HepG2 (cell line): Measurements from ENCODE around the gene DHX30. TPM values are rescaled to one million over a fixed set of nuclear protein-coding genes. Genes with fewer than 3 reads are reported as not detected.

ENCODE experiments used
- ATAC-seq: fragments of 200-7000 bp; cut with Tn5 transposase; 3 replicates; pipeline ENCODE4 v1.9.1; 2020; ENCODE audit warnings: mild to moderate bottlenecking, moderate library complexity
- BruUV-seq: library from RNA; stranded (reverse); fragments of 400-500 nt; replicated peaks from 2 replicates; lab custom pipeline; 2021; lab: Mats Ljungman, UMichigan
- CTCF ChIA-PET: fragments of 300-600 bp; formaldehyde crosslinking; extraction: SDS; loops from one replicate; lab custom pipeline; 2021; ENCODE audit warnings: low total read pairs, inconsistent platforms, low intra/inter-chr PET ratio; lab: Yijun Ruan, JAX
- POLR2A ChIA-PET: fragments of 350-600 bp; sonication (Branson Sonifier 250); formaldehyde crosslinking; loops from one replicate; lab custom pipeline; 2020; ENCODE audit warnings: antibody characterized with exemption, inconsistent platforms; lab: Yijun Ruan, JAX
- DNase-seq: peaks from one replicate; pipeline ENCODE4 v3.0.0-alpha.2; 2015; ENCODE audit warnings: low spot score
- FAIRE-seq: peaks from 3 replicates; lab custom pipeline; 2011; peaks lifted over from hg19 to GRCh38; lab: Jason Lieb, UNC
- H2AFZ ChIP-seq: one replicate; pipeline ENCODE4 v1.6.1; 2011; ENCODE audit warnings: low read length, inconsistent platforms
- H3K27ac ChIP-seq: fragments of 300-600 bp; 3 replicates; pipeline ENCODE4 v1.8.0; 2011; ENCODE audit warnings: mixed run types, mild to moderate bottlenecking, mixed read lengths, low read length, inconsistent platforms; ENCODE audit not compliant: insufficient read depth; ENCODE audit errors: extremely low read length
- H3K27me3 ChIP-seq, 2 experiments: fragments of 200-600 bp in 1 of 2; 2 replicates in 1 of 2; 3 replicates in 1 of 2; pipeline versions ENCODE4 v1.6.0 to v1.8.0; 2011; ENCODE audit warnings: low read length in 2 of 2, mild to moderate bottlenecking in 2 of 2, moderate library complexity in 2 of 2, inconsistent platforms in 1 of 2; ENCODE audit not compliant: insufficient read depth in 2 of 2, control insufficient read depth in 1 of 2
- H3K36me3 ChIP-seq, 2 experiments: fragments of 200-600 bp in 1 of 2; replicated peaks in 1 of 2; 2 replicates in 1 of 2; 3 replicates in 1 of 2; pipeline versions ENCODE4 v1.5.1 to v1.8.0; 2011; ENCODE audit warnings: low read length in 2 of 2, inconsistent platforms in 1 of 2; ENCODE audit not compliant: insufficient read depth in 2 of 2, control insufficient read depth in 1 of 2
- H3K4me1 ChIP-seq: 2 replicates; pipeline ENCODE4 v1.5.1; 2012; ENCODE audit warnings: low read length, inconsistent platforms; ENCODE audit not compliant: insufficient read depth
- H3K4me2 ChIP-seq: 2 replicates; pipeline ENCODE4 v1.6.0; 2011; ENCODE audit warnings: low read depth, low read length, inconsistent platforms
- H3K4me3 ChIP-seq, 3 experiments: fragments of 200-600 bp in 1 of 3; sonication (generic), shearing (Covaris generic) in 1 of 3; replicated peaks in 1 of 3; 2 replicates each; pipeline ENCODE4 v1.5.1; 2011 to 2016; ENCODE audit warnings: low read length in 3 of 3, inconsistent platforms in 2 of 3, low read depth in 2 of 3, mild to moderate bottlenecking in 2 of 3, control low read depth in 1 of 3, mixed read lengths in 1 of 3; ENCODE audit not compliant: insufficient read depth in 1 of 3
- H3K79me2 ChIP-seq: one replicate; pipeline ENCODE4 v1.6.1; 2011; ENCODE audit warnings: low read length, inconsistent platforms; ENCODE audit not compliant: insufficient read depth
- H3K9ac ChIP-seq: 2 replicates; pipeline ENCODE4 v1.6.0; 2011; ENCODE audit warnings: mild to moderate bottlenecking, low read depth, low read length, inconsistent platforms; ENCODE audit not compliant: insufficient read depth
- H3K9me3 ChIP-seq: 2 replicates; pipeline ENCODE4 v1.5.1; 2012; ENCODE audit warnings: mild to moderate bottlenecking, low read length
- H4K20me1 ChIP-seq: 2 replicates; pipeline ENCODE4 v1.6.0; 2011; ENCODE audit warnings: inconsistent platforms, mild to moderate bottlenecking, low read length, moderate library complexity; ENCODE audit not compliant: insufficient read depth
- AGO1 ChIP-seq: fragments of 200-400 bp; formaldehyde crosslinking; IDR thresholded peaks from 2 replicates; pipeline ENCODE4 v1.6.1; 2017; ENCODE audit warnings: mild to moderate bottlenecking, low read depth, low read length, moderate library complexity; ENCODE audit not compliant: poor library complexity, severe bottlenecking
- BORCS8-MEF2B ChIP-seq: sonication (generic); formaldehyde crosslinking; IDR thresholded peaks from 2 replicates; pipeline ENCODE4 v1.8.0; 2022; ENCODE audit warnings: mild to moderate bottlenecking, missing genetic modification reagents
- CEBPG ChIP-seq: IDR thresholded peaks from 2 replicates; pipeline ENCODE4 v1.6.1; 2016
- ETV5 ChIP-seq: IDR thresholded peaks from 2 replicates; pipeline ENCODE4 v1.6.1; 2018; ENCODE audit warnings: missing biosample characterization, missing genetic modification reagents, inconsistent platforms, borderline replicate concordance
- FOXK1 ChIP-seq: sonication (generic); formaldehyde crosslinking; IDR thresholded peaks from 2 replicates; pipeline ENCODE4 v1.4.0; 2020; ENCODE audit warnings: low read depth, missing genetic modification reagents, borderline replicate concordance
- GTF2F1 ChIP-seq: fragments of 150-350 bp; IDR thresholded peaks from 2 replicates; pipeline ENCODE4 v1.6.1; 2014; ENCODE audit warnings: low read length
- PBX2 ChIP-seq: IDR thresholded peaks from 2 replicates; pipeline ENCODE4 v1.6.1; 2016; ENCODE audit warnings: control low read depth
- RFX1 ChIP-seq: fragments of 450-650 bp; IDR thresholded peaks from 2 replicates; pipeline ENCODE4 v1.6.1; 2017
- SMC3 ChIP-seq: IDR thresholded peaks from 2 replicates; pipeline ENCODE4 v1.6.1; 2011; ENCODE audit warnings: low read length, improper control_type of control experiment
- SP4 ChIP-seq: sonication (generic); formaldehyde crosslinking; IDR thresholded peaks from 2 replicates; pipeline ENCODE4 v1.8.1; 2023; ENCODE audit warnings: mild to moderate bottlenecking, missing genetic modification reagents
- THRA ChIP-seq: sonication (generic); formaldehyde crosslinking; IDR thresholded peaks from 2 replicates; pipeline ENCODE4 v1.4.0; 2020; ENCODE audit warnings: missing genetic modification reagents, borderline replicate concordance
- XBP1 ChIP-seq: sonication (generic); formaldehyde crosslinking; IDR thresholded peaks from 2 replicates; pipeline ENCODE4 v1.5.0; 2020; ENCODE audit warnings: missing genetic modification reagents
- YEATS2 ChIP-seq: sonication (generic); formaldehyde crosslinking; IDR thresholded peaks from 2 replicates; pipeline ENCODE4 v1.4.0; 2020; ENCODE audit warnings: missing genetic modification reagents, borderline replicate concordance
- ZNF101 ChIP-seq: sonication (generic); formaldehyde crosslinking; IDR thresholded peaks from 2 replicates; pipeline ENCODE4 v1.4.0; 2020; ENCODE audit warnings: mild to moderate bottlenecking, low read depth, missing genetic modification reagents, borderline replicate concordance
- ZNF431 ChIP-seq: sonication (generic); formaldehyde crosslinking; IDR thresholded peaks from 2 replicates; pipeline ENCODE4 v1.9.0; 2022; ENCODE audit warnings: missing genetic modification reagents, low read depth, mild to moderate bottlenecking, borderline replicate concordance
- whole genome bisulfite sequencing: methylation state at CpG from one replicate; pipeline ENCODE4 v1.1.6; 2017; ENCODE audit warnings: low lambda C conversion rate; 5-methylcytosine and 5-hydroxymethylcytosine counted together
- in situ Hi-C: cut with HindIII; loops from 2 replicates; pipeline ENCODE4 v1.10.0; 2017; ENCODE audit warnings: low pct_unique_long_range_greater_than_20kb; ENCODE audit not compliant: extremely low pct_ligation_motif_present
- intact Hi-C: fragments of 100-400 bp; cut with micrococcal nuclease; formaldehyde crosslinking; loops from one replicate; pipeline ENCODE4 v1.10.0; 2022; ENCODE audit not compliant: unreplicated experiment
- polyA plus RNA-seq, 8 experiments: library from polyadenylated mRNA; depleted of rRNA in 3 of 8; stranded (reverse) in 7 of 8; unstranded in 1 of 8; fragments of >200 nt; fragmentation: Illumina TruSeq in 4 of 8; extraction: Trizol in 4 of 8; gene quantifications; 2 replicates each; pipeline versions ENCODE4 v1.2.1 to v1.2.3, GENCODE V29; 2011 to 2016; ENCODE audit warnings: low read depth in 4 of 8, missing spikeins in 1 of 8, mixed read lengths in 1 of 8; ENCODE audit not compliant: insufficient read depth in 1 of 8
- total RNA-seq, 5 experiments: library from RNA; depleted of rRNA; stranded (reverse); fragments of >200 nt; fragmentation: Illumina TruSeq; extraction: Trizol; gene quantifications; 2 replicates each; pipeline ENCODE4 v1.2.3, GENCODE V29; 2016; ENCODE audit warnings: low read depth in 1 of 5
- TF ChIP-seq, protein P1 (sequence below): sonication (generic); formaldehyde crosslinking; IDR thresholded peaks from 2 replicates; pipeline ENCODE4 v1.5.0; 2020; ENCODE audit warnings: mild to moderate bottlenecking, low read depth, missing genetic modification reagents, borderline replicate concordance
- TF ChIP-seq, protein P2 (sequence below): sonication (generic); formaldehyde crosslinking; IDR thresholded peaks from 2 replicates; pipeline ENCODE4 v1.4.0; 2020; ENCODE audit warnings: missing genetic modification reagents
- TF ChIP-seq, protein P3 (sequence below): sonication (generic); formaldehyde crosslinking; IDR thresholded peaks from 2 replicates; pipeline ENCODE4; 2020; ENCODE audit warnings: missing genetic modification reagents, mild to moderate bottlenecking, borderline replicate concordance

Gene DHX30
- total and polyA plus RNA-seq, 2 of the 13 experiments (the other 11 are each of a cell fraction or from before 2014, with no cell fraction given): 30.6 to 59.4 TPM

- Histone ChIP-seq H3K4me1 (peaks cover 46% of the 10 kb centered on the region), H3K4me3 (peak overlapping the region in 1 of 3 experiments; percentile 23; a peak in 1 of 6 replicates), H3K36me3 (no peaks in the 10 kb centered on the region), H3K9ac (no peak overlapping the region), H3K79me2 (no peaks in the 10 kb centered on the region), H3K27ac (peak overlapping the region; percentile 47), H3K4me2 (peak overlapping the region; percentile 64), H4K20me1 (no peaks in the 10 kb centered on the region), H2AFZ (no peak overlapping the region), H3K27me3 (no peaks in the 10 kb centered on the region), H3K9me3 (no peaks in the 10 kb centered on the region)
- no TSS peak for BruUV-seq
- intact Hi-C loops (no loop called here), in situ Hi-C loops (loop anchor here (5.0 kb wide), 1 partner anchor 277 kb away; no protein-coding TSS in a partner anchor)
- FAIRE-seq: peak; percentile 79
- ATAC-seq: peak; percentile 80
- ChIA-PET POLR2A (no interaction called here), CTCF (no interaction called here)
- peak; percentile 82 for DNase-seq
- 2% methylated on average over 3 of the region's 4 CpGs for WGBS
- no peak for TF ChIP-seq XBP1 (CRISPR knock-in tag)
- TF ChIP-seq, protein P1, sequence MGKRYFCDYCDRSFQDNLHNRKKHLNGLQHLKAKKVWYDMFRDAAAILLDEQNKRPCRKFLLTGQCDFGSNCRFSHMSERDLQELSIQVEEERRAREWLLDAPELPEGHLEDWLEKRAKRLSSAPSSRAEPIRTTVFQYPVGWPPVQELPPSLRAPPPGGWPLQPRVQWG (CRISPR knock-in tag): no peak
- TF ChIP-seq, protein P2, sequence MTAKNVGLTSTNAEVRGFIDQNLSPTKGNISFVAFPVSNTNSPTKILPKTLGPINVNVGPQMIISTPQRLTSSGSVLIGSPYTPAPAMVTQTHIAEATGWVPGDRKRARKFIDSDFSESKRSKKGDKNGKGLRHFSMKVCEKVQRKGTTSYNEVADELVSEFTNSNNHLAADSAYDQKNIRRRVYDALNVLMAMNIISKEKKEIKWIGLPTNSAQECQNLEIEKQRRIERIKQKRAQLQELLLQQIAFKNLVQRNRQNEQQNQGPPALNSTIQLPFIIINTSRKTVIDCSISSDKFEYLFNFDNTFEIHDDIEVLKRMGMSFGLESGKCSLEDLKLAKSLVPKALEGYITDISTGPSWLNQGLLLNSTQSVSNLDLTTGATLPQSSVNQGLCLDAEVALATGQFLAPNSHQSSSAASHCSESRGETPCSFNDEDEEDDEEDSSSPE (CRISPR knock-in tag): no peak
- no peak for TF ChIP-seq PBX2
- TF ChIP-seq ETV5 (CRISPR knock-in tag): no peak; the same call in 1 of the 2 replicates
- no peak for TF ChIP-seq ZNF101 (CRISPR knock-in tag)
- peak; percentile 91 for TF ChIP-seq CEBPG (CRISPR knock-in tag)
- no peak for TF ChIP-seq GTF2F1
- no peak for TF ChIP-seq ZNF431
- TF ChIP-seq FOXK1: peak; percentile 15; the same call in 1 of the 2 replicates
- TF ChIP-seq SMC3: no peak
- TF ChIP-seq AGO1: no peak
- TF ChIP-seq SP4 (CRISPR knock-in tag): no peak
- TF ChIP-seq YEATS2: no peak
- no peak for TF ChIP-seq BORCS8-MEF2B
- TF ChIP-seq, protein P3, sequence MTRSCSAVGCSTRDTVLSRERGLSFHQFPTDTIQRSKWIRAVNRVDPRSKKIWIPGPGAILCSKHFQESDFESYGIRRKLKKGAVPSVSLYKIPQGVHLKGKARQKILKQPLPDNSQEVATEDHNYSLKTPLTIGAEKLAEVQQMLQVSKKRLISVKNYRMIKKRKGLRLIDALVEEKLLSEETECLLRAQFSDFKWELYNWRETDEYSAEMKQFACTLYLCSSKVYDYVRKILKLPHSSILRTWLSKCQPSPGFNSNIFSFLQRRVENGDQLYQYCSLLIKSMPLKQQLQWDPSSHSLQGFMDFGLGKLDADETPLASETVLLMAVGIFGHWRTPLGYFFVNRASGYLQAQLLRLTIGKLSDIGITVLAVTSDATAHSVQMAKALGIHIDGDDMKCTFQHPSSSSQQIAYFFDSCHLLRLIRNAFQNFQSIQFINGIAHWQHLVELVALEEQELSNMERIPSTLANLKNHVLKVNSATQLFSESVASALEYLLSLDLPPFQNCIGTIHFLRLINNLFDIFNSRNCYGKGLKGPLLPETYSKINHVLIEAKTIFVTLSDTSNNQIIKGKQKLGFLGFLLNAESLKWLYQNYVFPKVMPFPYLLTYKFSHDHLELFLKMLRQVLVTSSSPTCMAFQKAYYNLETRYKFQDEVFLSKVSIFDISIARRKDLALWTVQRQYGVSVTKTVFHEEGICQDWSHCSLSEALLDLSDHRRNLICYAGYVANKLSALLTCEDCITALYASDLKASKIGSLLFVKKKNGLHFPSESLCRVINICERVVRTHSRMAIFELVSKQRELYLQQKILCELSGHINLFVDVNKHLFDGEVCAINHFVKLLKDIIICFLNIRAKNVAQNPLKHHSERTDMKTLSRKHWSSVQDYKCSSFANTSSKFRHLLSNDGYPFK: no peak
- no peak for TF ChIP-seq RFX1
- TF ChIP-seq THRA: peak; percentile 43; the same call in 1 of the 2 replicates
These were observed 8.4 kb upstream of the DHX30 start for GRCh38 chr3:47794544-47794943.
